ENCODE results near the gene KCNK6.

DNA sequence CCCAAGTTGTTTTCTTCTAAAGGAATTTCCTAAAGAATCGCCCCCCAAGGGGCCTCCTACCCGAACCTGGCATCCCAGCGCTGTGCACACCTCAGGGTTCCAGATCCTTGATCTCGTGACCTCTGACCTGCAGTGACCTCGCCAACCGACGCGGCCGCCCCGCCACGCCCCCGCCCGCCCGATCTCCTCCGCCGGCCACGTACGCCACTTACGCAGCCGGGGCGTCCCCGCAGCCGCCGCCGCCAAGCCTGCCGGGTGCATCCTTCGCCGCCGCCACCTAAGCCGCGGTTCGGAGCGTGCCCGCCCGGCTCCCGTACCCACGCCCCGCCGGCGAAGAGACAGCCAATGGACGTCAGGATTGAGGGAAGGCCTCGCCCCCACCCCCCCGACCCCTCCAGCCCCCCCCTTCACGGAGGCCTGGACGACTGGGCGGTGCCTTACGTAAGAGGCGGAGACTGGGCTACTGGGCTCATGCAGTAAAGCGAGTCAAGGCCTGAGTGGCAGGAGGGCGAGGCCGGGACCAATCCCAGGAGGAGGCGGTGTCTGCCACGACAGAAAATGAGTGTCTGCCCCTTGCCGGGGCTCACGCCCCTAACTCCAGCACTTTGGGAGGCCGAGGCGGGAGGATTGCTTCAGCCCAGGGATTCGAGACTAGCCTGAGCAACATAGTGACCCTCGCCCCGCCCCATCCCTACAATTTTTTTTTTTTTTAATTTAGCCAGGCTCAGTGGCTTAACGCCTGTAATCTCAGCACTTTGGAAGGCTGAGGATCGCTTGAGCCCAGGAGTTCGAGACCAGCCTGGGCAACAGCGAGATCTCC, 3.8 kb upstream of the KCNK6 start, which contains the start of gene YIF1B:
- TF ChIP-seq EZH2 (IDR thresholded peaks at IDR 0.05; ENCODE audit: borderline replicate concordance, low read depth, low read length, severe bottlenecking) (no peak), POLR2A (IDR thresholded peaks at IDR 0.05; ENCODE audit: low read depth, low read length) (no peak)
